Kidney capillary endothelial cell (primary cell): ENCODE measurements around the gene CCNDBP1.
A peak's percentile ranks its signal among the peaks of the same experiment; 100 is the strongest.
"Not testable (repeated sequence)": the region's sequence is repeated elsewhere in the genome, so short reads cannot be mapped to it uniquely, and the experiment has no call there.

ENCODE experiments used
- DNase-seq: peaks from one replicate; pipeline ENCODE4 v3.0.0-alpha.2; 2018; ENCODE audit warnings: low spot score

The CCNDBP1 gene, protein sequence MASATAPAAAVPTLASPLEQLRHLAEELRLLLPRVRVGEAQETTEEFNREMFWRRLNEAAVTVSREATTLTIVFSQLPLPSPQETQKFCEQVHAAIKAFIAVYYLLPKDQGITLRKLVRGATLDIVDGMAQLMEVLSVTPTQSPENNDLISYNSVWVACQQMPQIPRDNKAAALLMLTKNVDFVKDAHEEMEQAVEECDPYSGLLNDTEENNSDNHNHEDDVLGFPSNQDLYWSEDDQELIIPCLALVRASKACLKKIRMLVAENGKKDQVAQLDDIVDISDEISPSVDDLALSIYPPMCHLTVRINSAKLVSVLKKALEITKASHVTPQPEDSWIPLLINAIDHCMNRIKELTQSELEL

DNA sequence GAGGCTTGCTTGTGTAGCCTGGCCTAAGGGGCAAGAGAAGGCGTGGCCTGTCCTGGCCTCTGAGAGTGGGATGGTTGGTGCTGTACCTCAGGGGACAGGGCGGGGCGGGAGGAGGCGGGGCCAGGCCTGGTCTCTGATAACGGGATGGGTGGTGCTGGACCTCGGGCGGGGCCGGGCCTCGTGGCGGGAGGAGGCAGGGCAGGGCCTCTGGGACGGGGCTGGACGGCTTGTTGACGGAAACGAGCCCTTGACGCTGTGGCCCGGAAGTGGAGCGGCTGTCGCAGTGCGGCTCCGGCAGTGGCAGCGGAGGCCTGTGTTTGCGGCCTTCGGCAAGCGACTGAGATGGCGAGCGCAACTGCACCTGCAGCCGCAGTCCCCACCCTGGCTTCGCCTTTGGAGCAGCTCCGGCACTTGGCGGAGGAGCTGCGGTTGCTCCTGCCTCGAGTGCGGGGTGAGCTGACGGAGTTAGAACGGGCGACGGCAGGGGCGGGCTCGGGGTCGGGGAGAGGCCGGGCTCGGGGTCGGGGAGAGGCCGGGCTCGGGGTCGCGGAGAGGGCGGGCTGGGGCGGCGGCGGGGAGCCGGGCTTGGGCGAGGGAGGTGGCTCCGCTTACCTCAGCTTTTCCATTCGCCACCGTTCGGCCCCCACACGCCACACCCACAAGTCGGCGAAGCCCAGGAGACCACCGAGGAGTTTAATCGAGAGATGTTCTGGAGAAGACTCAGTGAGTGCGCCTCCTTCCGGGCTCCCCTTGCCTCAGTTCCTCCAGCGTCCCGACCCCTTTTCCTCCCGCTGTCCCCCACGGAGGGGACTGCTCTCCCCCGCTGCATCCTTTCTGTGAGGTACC, at the start of gene CCNDBP1:
TSS of gene CCNDBP1 (plus strand) at position 247 of the 846 bp plus-strand sequence. CDS start at position 343, 96 bp downstream.
- peak; percentile 75 for DNase-seq

DNA sequence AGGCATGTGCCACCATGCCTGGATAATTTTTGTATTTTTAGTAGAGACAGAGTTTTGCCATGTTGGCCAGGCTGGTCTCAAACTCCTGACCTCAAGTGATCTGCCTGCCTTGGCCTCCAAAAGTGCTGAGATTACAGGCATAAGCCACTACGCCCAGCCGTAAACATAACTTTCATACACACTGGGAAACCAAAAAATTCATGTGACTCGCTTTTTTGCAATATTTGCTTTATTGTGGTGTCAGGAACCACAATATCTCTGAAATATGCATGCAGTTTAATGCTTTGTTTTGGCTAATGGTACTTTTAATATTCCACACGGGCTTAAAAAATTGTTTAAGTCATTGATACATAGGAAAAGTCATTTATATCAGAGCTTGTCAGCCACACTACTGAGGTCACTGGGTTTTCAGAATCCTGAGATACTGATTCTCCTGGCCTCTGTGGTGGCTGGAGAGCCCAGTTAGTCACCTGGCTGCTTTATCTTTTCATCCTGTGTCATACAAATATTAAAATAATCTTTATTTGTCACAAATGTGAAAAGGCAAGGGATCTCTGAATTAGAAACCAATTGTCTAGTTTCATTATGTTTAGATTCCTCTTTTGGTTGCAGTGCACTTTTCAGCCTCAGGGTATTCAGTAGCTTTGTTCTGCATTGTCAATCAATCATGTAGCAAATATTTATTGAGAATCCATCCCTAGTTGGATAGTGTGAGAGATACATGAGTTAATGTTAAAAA, 41.8 kb upstream of the CCNDBP1 start:
- no peak for DNase-seq

DNA sequence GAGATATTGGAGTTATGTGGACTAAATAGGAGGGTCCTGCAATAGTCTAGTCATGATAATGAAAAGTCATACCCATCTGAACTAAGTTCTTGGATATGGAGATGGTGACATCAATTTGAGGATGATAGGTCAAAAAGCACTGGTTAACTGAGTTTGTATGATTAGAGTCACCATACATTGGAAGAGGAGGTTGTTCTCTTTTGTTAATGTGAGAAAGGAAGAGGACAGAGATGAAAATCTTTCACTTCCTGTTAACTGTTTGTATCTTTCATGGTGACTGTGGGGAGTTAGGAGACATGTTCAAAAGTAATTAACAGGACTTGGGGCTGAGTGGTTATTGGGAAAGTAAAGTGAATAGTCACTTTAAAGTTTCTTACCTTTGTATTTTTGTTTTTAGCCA, 40.7 kb upstream of the CCNDBP1 start:
- no peak for DNase-seq

DNA sequence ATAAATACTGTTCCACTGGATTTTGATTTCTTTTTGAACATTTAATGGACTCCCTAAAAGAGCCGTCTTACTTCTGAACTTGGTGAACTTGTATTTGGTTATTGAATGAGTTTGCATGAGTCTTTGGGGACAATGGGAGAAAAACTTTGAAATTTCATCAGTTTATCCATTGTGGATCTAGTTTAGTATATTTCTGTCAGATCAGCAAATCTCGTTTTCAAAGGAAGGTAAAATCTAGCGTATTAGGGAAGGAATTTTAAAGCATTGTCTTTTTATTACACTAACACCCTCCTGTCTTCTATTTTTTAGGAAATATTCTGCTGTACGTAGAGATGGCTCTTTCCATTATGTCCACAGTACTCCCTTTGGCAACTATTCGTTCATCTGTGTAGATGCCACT, 39.0 kb upstream of the CCNDBP1 start:
- no peak for DNase-seq

DNA sequence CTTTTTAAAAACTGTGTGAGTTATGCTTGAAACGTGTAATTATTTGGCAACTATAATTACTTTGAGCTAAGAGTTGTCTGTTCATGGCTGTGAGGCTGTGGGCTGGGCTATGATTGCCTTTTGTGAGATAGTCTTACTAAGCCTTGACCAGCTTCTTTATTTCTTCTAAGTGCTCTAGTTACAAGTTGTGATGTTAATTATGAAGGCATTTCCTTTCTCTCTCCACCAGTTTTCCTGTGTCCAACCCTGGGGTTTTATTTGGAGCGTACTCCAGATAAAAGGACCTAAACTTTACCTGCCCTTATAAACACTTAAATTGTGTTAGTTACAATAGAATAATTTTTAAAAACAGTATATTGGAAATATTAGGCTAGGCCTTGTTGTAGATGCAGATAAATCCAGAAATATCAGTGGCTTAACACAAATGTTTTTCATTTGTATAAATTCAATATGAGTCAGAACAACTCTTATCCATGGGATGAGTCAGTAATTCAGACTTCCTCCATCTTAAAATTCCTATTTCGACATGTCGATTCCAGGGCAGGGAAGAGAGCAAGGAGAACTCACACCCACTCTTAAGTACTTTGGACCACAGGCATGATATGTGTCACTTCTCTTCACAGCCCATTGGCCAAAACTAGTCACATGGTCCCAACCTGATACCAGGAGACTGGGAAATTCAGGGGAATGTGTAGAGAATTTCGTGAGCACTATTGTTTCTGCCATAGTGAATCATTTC, 34.8 kb upstream of the CCNDBP1 start:
- DNase-seq, result peak; percentile 88

DNA sequence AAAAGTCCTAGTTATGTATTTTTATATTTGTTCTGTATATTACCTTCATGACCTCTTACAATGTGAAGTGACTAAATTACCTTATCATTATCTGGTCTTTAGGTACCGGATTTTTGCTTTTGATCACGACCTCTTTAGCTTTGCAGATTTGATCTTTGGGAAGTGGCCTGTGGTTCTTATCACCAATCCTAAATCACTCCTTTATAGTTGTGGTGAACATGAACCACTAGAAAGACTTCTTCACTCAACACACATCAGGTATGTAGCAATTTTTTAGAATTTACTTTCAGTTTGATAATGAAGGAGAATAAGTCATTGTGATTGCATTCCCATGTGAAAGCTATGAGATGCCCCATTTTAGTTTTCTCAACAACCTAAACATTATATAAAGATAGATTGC, 33.5 kb upstream of the CCNDBP1 start:
- no peak for DNase-seq

DNA sequence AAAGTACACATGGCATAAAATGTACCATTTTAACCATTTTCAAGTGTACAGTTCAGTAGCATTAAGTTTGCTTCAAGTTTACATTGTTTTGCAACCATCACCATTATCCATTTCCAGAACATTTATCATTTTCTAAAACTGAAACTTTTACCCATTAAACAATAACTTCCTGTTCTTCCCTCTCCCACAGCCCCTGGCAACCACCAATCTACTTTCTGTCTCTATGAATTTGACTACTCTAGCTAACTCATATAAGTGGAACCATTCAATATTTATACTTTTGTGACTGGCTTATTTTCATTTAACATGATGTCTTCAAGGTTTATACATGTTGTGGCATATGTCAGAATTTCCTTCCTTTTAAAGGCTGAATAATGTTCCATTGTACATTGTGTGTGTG, 31.9 kb upstream of the CCNDBP1 start:
- no peak for DNase-seq

DNA sequence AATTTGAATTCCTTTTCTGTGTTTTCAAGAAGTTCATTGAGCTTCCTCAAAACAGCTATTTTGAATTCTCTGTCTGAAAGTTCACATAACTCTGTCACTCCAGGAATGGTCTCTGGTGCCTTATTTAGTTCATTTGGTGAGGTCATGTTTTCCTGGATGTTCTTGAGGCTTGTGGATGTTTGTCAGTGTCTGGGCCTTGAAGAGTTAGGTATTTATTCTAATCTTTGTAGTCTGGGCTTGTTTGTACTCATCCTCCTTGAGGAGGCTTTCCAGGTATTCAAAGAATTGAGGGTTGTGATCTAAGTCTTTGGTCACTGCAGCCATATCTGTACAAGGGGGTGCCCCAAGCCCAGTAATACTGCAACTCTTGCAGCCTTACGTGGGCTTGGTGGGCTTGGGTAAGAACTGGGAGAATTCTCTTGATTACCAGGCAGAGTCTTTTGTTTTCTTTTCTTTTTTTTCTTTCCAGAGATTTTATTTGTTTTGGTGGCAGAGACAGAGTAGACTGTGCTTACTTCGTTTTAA, 19.3 kb upstream of the CCNDBP1 start:
- no peak for DNase-seq

DNA sequence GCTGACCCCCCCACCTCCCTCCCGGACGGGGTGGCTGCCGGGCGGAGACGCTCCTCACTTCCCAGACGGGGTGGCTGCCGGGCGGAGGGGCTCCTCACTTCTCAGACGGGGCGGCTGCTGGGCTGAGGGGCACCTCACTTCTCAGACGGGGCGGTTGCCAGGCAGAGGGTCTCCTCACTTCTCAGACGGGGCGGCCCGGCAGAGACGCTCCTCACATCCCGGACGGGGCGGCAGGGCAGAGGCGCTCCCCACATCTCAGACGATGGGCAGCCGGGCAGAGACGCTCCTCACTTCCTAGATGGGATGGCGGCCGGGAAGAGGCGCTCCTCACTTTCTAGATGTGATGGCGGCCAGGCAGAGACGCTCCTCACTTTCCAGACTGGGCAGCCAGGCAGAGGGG, 17.9 kb upstream of the CCNDBP1 start:
- not testable (repeated sequence) for DNase-seq

DNA sequence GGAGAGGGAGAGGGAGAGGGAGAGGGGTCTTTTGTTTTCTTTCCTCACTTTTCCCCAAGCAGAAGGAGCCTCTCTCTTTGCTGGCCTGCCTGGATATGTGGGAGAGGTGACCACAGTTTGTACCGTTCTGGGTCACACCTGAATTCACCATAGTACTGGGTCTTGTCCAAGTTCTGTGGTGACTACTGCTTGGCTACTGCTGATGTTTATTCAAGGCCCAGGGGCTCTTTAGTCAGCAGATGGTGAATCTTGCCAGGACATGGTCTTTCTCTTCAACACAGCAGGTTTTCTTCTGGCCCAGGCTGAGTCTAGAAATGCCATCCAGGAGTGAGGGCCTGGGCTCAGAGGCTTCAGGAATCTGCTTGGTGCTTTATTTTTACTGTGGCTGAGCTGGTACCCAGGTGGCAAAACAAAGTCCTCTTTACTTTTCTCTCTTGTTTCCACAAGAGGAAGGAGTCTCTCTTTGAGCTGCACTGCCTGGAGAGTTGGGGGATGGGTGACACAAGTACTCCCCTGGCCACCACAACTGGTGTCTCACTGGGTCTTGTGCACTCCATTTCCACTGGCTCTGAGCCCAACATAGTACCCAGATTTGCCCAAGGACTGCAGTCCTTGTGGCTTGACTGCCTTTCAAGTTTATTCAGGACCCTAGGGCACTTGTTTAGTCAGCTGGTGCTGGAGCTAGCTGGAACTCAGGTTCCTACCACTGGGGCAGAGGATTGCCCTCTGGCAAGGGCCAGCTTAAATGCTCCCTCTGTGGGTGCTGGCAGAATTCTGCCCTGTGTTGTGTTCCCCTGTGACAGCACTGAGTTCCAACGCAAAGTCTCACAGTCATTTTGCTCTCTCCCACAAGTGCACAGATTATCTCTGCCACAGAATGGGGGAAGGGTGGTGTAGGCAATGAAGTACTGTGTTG, 16.8 kb upstream of the CCNDBP1 start:
- no peak for DNase-seq

DNA sequence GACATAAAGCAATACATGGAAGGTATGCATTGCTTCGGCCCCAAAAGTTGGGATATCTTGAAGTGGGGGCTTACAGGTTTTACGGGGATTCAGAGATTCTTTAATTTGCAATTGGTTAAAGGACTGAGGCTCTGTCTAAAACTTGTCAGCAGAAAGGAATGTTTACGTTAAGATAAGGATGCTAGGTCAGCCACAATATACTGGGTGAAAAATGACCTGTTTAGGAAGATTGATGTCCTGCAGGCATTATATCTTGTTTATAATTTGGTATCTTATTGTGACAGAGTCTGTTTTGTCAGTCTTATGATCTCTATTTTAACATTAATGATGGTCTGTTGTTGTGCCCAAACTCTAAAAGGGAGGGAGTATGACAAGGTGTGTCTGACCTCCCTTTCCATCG, 15.3 kb upstream of the CCNDBP1 start:
- DNase-seq, result no peak

DNA sequence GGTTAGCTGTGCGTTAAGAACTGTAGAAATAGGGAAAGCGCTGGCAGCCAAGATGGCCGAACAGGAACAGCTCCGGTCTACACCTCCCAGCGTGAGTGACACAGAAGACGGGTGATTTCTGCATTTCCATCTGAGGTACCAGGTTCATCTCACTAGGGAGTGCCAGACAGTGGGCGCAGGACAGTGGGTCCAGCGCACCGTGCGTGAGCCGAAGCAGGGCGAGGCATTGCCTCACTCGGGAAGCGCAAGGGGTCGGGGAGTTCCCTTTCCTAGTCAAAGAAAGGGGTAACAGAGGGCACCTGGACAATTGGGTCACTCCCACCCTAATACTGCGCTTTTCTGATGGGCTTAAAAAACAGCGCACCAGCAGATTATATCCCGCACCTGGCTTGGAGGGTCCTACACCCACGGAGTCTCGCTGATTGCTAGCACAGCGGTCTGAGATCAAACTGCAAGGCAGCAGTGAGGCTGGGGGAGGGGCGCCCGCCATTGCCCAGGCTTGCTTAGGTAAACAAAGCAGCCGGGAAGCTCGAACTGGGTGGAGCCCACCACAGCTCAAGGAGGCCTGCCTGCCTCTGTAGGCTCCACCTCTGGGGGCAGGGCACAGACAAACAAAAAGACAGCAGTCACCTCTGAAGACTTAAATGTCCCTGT, 9.4 kb upstream of the CCNDBP1 start:
- not testable (repeated sequence) for DNase-seq

DNA sequence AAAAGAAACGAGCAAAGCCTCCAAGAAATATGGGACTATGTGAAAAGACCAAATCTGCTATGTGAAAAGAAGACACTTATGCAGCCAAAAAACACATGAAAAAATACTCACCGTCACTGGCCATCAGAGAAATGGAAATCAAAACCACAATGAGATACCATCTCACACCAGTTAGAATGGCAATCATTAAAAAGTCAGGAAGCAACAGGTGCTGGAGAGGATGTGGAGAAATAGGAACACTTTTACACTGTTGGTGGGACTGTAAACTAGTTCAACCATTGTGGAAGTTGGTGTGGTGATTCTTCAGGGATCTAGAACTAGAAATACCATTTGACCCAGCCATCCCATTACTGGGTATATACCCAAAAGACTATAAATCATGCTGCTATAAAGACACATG, 8.1 kb upstream of the CCNDBP1 start:
- not testable (repeated sequence) for DNase-seq

DNA sequence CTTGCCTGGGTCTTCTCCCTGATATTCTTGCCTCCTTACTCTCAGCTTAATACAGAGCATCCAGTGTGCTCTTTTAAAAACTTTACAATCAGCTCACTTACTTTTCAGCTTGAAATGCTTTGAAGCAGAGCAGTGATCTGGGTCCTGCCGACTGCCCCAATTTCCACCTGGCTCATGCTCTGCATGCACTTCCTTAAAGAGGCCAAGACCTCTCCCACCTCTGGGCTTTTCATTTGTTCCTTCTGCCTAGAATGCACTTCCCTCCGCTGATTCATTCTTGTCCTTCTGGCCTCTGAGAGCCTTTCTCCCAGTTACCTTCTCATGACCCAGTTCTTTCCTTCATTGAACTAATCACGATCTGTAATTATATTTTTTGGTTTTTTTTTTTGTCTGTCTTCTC, 1.9 kb upstream of the CCNDBP1 start:
- no peak for DNase-seq

DNA sequence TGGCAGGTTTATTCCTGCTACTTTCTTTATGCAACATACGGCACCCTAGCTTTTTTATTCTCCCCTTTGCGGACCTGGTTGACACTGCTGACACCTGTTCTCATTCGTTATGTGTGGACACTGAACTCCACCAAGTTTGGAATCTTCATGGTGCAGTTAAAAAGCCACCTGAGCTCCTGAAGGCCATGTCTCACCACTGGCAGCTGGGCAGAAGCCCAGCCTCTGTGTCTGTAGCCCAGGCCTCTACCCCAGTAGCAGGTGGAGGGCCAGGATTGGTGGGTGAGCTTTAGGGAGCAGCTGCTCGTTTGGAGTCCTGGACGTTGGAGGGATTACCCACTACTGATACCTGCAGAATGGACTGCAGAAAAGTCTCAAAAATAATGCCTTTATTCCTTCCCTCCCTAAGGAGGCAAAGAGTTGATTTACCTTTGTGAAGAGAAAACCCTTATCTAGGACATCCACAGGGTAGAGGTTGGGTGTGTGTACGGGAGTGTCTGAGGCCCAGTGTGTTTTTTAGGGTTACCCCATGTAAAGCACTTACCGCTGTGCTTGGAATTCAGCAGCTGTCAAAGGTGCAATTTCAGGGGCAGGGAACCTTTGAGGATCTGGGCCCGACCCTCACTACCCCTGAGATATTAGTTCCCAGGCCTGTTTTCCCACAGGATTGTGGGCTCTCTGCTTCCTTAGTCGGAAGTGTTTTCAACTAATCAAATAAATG, 637 bp upstream of the CCNDBP1 start:
- no peak for DNase-seq

DNA sequence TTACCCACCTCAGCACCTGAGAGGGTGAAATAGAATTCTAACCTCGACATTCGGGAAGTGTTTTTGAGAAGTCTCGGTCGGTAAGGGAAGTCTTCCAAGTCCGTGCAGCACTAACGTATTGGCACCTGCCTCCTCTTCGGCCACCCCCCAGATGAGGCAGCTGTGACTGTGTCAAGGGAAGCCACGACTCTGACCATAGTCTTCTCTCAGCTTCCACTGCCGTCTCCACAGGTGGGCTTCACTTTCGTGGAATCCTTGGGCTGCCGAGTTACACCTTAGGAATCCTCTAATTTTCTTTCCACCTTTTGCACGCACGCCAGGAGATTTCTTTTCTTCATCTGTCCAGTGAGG, 775 bp downstream of the CCNDBP1 start:
- DNase-seq, result no peak

DNA sequence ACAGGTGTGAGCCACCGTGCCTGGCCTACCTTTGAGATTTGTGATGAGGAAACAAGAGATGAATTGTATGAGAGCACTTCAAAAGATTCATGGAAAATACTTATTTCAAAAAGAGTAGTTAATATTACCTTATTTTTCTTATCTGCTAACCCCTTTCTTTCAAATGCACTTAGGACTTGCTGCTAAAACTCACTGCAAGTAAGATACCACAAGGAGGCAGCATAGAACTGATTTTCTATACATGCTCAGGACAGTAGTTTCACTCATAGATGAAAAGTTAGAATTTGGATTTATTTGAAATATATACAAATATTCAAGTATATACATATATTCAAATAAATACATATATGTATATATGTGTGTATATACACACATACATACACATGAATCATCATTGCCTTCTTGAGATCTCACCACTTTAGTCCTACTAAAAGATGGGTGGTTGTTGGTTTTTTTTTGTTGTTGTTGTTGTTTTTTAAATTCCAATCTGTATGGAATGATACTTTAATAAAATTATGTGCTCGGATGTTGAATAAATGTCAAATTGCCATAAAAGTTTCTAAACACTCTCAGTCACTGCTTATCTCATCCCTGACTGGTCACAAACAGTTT, 2.4 kb downstream of the CCNDBP1 start:
- DNase-seq, result peak; percentile 68

DNA sequence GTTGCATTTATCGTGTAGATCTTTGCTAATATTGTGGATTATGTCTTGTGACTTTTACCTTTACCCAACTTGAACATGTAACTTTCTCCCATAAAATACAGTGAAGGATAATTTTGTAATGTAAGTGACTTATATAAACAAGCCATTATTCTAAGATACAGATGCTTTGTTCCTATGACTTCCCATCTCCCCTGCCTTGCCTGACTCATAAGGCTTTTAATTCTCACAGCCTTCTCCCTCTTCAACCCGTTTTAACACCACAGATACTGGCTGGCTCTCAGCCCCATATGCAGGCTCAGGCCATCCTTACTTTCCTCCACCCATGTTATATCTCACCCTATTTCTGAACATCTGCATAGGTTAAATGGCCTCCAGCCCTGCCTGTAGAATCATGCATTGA, 4.1 kb downstream of the CCNDBP1 start:
- peak; percentile 38 for DNase-seq

DNA sequence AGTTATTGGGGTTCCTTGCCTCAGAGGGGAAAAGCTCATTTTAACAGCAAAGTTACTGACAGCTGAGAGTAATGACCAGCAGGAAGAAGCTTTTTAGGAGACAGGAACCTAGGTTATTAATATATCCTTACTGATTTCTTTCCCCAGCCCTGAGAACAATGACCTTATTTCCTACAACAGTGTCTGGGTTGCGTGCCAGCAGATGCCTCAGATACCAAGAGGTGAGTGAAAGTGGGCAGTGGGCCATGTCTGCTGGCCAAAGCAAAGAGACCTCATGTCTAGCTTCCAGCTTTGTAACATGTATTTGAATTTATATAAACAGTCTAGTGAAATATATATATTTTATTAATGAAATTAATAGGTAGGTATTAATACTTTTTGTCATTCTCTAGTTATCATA, 5.0 kb downstream of the CCNDBP1 start:
- DNase-seq, result peak; percentile 85
